ENCODE measurements around the gene LSM12.
"Not testable (repeated sequence)": the region's sequence is repeated elsewhere in the genome, so short reads cannot be mapped to it uniquely, and the experiment has no call there.

Gene LSM12

DNA sequence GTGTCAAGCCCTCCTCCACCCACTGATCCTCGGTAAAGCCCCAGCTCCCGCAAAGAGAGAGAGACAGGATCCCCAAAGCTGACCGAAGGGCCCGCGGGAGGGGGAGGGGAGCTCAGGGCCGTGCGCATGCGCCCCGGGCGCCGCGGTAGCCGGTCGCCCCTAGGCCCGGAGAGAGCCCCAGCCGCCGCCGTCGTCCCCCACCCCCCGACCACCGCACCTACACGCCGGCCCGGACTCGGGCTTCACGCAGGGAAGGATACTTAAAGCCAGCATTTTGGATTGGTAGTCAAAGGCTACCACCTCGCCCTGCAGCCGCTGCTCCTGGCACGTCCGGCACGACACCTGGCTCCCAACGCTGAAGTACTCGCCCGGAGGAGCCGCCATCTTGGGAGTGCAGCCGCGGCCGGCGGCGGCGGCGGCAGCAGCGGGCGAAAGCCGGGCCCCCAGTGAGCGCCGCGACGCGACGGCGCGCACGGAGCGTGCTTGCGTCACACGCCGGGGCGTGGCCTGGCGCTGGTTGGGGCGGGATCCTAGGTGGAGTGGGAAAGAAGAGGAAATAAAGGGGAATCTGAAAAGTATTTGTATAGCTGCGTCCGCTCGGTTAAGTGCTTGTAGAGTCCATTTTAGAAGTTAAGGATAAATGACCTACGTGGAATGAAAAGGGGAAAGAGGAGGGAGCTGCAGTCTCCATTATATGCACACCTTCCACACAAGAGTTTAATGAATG is at the start of gene LSM12:
Gene LSM12 (minus strand): TSS at position 468 of the 727 bp plus-strand sequence. CDS start 84 bp downstream, at position 384.
- DNase-seq (ENCODE audit: low read depth in 2 of 3, low spot score in 2 of 3): peak; percentile 74 to 89 (median 83)

DNA sequence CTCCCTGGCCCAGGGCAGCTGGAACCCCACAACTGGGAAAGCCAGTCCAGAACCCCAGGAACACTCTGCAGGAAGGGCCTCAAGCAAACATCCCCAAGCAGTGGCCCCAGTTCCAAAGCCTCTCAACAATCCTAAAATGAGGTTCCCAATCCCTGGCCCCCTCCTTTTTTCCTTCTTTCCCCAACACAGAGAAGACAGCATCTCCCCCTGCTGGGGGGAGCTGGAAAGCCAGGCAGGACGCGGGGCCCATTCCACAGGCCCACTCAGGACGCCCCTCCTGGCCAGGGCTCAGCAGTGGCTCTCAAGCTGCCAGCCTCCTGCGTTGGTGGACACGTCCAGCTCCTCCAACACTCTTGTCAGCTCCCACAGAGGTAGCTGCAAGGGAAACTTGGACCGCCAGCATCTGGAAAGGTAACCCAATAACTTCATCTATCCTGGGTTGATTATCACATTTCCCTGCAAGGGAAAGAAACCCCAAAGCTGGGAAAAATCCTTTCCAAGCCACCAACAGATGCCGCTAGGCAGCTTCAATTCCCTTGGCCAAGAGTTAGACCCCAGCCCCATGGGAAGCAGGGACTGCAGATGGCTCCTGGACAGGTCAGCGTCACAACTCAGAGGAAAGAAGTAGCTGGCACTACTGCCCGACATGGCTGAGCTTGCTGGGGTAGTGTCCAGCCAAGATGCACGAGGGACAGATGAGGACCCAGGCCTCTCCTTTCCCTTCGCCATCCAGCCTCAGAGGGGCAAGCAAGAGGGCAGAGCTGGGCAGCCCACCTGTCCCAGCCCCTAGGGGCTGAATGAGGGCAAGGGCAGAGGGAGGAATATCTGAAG is 49.3 kb upstream of the LSM12 start:
- no peak for DNase-seq (ENCODE audit: low read depth in 2 of 3, low spot score in 2 of 3)

DNA sequence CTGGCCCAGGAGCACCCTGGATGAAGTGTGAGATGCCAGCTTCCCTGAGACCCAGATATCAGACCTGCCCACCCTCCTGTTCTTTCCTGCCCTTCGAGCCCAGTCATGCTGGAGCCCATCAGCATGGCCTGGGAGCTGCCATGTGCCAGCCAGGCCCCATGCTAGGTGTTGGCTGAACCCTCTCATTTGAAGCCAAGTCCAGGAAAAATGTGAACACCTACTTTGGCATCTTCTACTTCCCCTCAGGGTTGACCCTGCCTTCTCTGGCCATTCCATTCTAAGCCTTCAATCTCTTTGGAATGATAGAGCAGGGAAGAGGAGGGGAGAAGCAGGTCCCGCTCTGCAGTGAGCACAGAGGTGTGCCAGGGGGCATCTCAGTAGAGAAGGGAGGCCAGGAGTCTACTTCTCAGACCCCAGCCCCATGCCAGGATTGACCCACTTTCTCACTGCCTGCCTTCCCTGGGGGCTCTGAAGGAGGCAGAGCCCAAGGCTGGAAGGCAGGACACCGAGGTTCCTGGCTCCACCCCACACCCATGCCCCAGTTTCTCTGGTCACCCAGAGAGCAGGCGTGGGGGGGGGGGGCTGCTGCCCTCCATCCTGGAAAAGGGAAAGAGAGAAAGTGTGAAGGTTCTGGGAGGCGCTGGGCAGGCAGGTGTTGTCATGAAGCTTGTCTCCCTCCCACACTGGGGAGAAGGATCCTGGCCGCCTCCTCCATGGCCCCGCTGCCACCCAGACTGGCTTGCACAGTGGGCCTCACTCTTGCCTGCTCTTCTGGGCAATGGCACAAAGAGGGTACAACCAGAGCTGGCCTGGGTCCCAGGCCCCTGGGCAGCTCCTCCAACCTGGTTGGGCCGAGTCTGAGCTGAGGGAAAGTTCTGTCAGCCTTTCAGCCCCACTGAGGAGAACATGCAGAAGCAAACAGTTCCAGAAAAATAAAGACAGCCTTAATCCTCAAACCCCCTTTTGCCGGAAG is 47.7 kb upstream of the LSM12 start:
- DNase-seq (ENCODE audit: low read depth in 2 of 3, low spot score in 2 of 3): no peak

- no peak for DNase-seq (ENCODE audit: low read depth in 2 of 3, low spot score in 2 of 3)
Measured at GRCh38 chr17:44113382-44113781, 46.9 kb upstream of the LSM12 start.

DNA sequence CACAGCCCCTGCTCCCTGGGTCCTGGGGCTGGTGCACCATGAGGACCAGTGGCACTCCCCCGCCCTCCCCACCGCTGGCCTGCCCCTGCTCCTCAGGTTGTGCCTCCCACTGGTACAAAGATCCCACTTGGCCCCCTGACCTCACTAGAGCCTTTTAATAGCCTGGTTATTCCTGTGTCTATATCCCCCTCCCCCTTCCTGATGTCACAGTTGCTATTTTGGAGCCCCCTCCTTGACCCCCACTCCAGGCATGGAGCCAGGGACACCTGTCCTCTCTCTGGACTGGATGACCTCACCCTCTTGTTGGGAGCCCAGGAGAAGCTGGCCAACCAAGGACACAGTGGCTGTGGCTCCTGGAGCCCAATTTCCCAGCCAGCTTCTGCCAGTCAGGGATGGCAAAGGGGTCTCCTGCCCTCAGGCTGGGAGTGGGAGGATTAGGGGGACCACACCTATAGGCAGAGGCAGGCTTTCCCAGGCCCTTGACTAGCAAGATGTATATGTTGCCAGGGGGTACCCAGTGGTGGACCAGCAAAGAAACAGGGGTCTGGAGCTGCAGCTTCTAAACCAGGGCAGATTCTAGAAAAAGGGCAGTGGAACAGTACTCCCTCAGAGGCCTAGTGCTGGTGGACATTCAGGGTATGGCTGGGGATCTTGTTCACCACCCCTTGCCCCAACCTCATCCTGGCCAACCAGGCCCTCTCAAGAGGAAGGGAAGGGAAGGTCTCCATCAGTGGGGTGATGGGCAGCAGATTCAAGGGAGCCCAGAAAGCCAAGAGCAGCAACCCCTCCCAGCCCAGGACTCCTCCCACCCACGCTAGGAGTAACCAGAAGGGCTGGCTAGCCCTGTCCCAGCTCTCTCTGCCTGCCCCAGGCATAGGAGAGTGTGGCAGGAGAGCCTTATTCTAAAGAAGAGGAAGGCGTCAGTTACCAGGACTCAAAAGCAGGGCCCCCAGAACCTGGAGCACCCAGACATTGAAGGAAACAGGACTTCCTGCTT is 46.1 kb upstream of the LSM12 start:
- no peak for DNase-seq (ENCODE audit: low read depth in 2 of 3, low spot score in 2 of 3)

GRCh38 chr17:44111777-44112176 is 45.3 kb upstream of the LSM12 start:
- no peak for DNase-seq (ENCODE audit: low read depth in 2 of 3, low spot score in 2 of 3)

DNA sequence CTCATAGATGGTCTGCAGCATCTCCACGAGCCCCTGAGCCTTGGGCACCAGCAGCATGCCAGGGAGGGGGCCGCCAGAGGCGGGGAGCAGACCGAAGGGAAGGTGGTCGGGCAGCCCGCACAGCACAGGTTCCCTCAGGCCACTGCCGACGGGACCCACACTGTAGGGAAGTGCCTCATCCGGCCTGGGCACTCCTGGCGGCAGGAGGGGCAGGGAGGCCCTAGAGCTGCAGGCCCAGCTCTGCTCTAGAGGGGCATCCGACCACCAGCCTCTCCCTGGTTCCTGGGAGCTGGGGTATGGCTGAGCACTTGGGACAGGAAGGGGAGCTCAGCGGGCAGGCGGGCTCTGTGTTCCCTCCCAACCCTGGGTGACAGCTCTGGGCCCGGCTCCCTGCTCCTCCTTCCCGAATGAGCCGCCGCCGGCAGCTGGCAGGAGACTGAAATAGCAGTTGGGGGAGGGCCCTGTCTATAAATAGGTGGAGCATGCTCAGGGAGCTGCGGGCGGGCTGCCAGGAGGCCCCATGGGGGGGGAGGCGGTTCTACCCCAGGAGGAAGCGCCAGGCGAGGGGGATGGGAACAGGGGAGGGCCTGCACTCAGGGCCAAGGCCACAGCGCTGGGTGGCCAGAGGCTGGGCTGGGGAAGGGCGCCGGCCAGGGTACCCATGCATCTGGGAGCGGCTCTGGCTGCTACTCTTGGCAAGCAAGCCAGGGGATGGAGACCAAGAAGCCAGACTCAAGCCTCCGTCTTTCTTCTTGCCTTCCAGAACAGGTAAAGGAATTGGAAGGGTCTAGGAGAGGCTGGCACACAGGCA is 44.6 kb upstream of the LSM12 start:
- DNase-seq (ENCODE audit: low read depth in 2 of 3, low spot score in 2 of 3): peak in 2 of 3 experiments; percentile 10 to 36

GRCh38 chr17:44110011-44110686 is 43.7 kb upstream of the LSM12 start:
- no peak for DNase-seq (ENCODE audit: low read depth in 2 of 3, low spot score in 2 of 3)

GRCh38 chr17:44109312-44109630 is 42.8 kb upstream of the LSM12 start:
- DNase-seq (ENCODE audit: low read depth in 2 of 3, low spot score in 2 of 3): no peak

DNA sequence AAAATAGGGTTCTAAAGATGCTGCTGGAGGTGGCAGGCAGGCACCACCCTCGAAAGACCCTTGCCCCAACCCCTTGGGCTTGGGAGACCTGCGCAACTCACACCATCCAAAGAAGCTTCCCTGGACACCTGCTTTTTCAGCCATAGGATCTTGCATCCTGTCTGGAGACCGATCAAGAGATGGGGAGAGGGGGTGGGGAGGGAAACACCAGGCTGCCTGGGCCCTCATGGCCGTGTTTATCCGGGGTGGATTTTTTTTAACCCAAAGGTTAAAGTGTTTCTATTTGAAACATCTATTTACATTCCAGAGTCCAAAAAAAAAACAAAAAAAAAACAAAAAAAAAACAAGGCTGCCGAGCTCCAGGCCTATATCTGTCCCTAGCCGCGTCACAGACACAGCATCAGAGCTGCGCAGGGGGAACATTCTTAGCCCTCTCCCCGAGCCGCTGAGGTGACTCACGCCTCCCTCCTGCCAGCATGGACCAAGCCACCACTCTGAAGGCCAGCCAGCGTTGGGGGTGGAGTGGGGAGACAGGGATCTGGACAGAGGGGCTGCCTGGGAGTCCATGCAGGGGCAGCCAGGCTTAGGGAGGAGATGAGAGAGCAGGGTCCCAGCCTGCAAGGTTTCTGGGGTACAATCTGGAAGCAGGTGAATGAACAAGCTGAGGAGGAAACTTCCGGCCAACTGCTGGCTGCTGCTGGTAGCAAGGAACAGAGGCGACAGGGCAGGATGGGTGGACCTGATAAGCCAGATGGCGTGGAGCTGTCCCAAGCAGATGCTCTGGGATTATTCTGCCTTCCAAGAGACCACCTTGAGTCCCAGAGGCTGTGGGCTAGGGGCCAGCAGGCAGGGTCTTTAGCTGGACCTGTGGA is 42.2 kb upstream of the LSM12 start:
- DNase-seq (ENCODE audit: low read depth in 2 of 3, low spot score in 2 of 3): no peak

- no peak for DNase-seq (ENCODE audit: low read depth in 2 of 3, low spot score in 2 of 3)
Measured at GRCh38 chr17:44106801-44107200, 40.3 kb upstream of the LSM12 start.

DNA sequence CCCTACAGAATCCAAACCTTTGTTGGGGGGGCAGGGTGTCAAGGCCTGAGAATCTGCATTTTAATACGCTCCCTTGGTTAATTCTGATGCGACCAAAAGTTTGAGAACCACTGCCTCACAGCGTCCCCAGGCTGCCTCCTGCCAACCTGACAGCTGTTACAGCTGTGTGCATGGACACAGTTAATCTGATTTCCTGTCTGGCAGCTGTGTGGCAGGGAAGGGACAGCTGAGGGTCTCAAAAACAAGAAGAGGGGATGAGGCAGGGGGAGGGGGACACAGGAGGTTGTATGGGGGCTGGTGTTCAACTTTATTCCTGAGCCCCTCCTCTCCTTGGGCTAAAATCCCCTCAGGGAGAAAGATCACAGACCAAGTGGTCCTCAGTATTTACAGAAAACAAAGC is 39.5 kb upstream of the LSM12 start:
- DNase-seq (ENCODE audit: low read depth in 2 of 3, low spot score in 2 of 3): no peak

DNA sequence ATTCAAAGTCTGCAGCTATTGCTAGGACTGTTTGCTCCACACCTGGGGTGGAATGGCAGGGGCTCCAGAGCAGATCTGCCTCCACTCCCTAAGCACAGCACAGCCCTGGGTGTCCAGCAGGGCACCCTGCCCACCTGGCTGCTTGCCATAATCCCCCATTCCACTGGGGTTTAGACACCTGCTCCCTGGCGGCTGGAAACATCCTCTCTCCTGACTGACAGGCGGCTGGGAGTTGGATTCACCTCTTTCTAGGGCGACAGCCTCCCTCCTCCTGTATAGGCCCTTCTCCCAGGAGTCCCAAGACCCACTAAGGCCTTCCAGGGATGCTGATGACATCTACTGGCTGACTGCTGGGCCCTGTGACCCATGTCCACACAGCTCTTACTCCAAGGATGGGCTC is 39.0 kb upstream of the LSM12 start:
- no peak for DNase-seq (ENCODE audit: low read depth in 2 of 3, low spot score in 2 of 3)

DNA sequence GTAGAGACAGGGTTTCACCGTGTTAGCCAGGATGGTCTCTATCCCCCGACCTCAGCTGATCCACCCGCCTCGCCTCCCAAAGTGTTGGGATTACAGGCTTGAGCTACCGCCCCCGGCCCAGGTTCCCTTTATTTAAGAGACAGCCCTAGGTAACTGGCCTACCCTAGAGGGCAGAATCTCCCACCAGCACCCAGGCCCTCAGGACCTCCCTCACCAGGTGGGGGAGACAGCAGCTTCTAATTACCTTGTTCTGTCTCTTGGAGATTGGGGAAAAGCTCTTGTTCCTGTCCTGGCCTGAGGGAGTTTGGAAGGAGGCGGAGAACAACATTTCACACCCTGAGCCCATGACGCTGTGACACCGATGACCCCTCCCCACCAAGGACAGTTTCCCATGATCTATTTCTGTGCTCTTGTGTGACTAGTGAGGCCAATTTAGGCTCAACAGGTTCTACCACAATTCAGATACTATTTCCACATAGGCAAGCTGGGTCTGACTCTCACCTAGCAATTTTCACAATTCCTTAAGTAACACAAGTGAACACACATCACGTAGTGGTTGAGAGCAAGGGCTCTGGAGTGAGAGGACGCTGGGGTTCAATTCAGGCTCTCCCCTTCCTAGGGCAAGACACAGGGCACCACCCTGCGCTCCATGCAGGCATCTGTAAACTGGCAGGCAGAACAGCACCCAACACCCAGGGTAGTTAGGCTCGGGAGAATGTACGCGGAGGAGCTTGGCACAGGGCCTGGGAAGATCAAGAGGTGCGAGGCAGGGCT is 36.6 kb upstream of the LSM12 start:
- DNase-seq (ENCODE audit: low read depth in 2 of 3, low spot score in 2 of 3): no peak

GRCh38 chr17:44101858-44102257 is 35.4 kb upstream of the LSM12 start:
- DNase-seq (ENCODE audit: low read depth in 2 of 3, low spot score in 2 of 3): not testable (repeated sequence)

- DNase-seq (ENCODE audit: low read depth in 2 of 3, low spot score in 2 of 3): no peak
Measured at GRCh38 chr17:44097110-44097958, 30.9 kb upstream of the LSM12 start.
